ENCODE results near the gene OR5AN1.
"Not testable (repeated sequence)": the region's sequence is repeated elsewhere in the genome, so short reads cannot be mapped to it uniquely, and the experiment has no call there.

OR5AN1 gene

GRCh38 chr11:59358595-59358994 lies at the start of gene OR5AN1:
Gene OR5AN1, plus strand, starts transcription at chr11:59358895. Its CDS starts 5,564 bp downstream, at chr11:59364459.
- no peak for DNase-seq (ENCODE audit: low read depth in 1 of 2, low spot score in 1 of 2)

GRCh38 chr11:59335001-59335400 lies 23.7 kb upstream of the OR5AN1 start:
- DNase-seq (ENCODE audit: low read depth in 1 of 2, low spot score in 1 of 2), result no peak

DNA sequence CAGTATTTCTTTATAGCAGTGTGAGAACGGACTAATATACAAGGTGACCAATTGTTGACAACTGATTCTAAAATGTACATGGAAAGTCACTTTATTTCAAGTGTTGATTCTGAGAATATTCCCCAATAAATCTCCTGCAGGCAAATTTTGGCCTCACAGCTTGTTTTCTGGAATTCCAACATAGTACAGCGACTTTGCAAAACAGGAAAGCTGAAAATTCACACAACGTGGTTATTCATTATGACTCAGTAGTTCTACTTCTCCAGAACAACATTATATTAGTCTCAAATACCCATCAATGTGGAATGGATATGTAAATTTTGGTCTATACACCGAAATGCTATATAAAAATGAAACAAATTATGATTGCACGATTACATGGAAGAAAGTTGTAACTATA lies 22.5 kb upstream of the OR5AN1 start:
- no peak for DNase-seq (ENCODE audit: low read depth in 1 of 2, low spot score in 1 of 2)

DNA sequence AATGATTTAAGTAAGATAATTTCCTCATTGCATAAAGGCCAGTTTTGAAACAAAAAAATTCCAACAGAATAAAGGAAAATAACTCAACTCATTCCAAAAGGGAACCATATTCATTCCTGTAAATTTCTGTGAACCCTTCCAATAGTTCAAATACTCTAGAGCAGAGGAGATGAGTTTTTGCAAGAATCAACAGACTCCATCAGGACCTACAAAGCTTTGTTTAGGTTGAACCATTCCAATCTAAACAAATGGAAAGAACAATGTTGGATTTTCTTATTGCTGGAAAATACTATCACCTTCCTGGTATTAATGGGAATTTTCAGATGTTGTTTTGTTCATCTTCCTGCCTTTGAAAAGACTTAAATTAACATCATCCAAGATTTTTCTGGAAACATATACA lies 21.8 kb upstream of the OR5AN1 start:
- no peak for DNase-seq (ENCODE audit: low read depth in 1 of 2, low spot score in 1 of 2)

DNA sequence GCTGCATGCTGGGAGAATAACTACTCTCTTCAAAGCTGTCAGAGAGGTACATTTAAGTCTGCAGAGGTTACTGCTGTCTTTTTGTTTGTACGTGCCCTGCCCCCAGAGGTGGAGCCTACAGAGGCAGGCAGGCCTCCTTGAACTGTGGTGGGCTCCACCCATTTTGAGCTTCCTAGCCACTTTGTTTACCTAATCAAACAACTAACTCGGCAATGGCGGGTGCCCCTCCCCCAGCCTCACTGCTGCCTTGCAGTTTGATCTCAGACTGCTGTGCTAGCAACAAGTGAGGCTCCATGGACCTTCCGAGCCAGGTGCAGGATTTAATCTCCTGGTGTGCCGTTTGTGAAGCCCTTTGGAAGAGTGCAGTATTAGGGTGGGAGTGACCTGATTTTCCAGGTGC lies 9.0 kb upstream of the OR5AN1 start:
- not testable (repeated sequence) for DNase-seq (ENCODE audit: low read depth in 1 of 2, low spot score in 1 of 2)

- DNase-seq (ENCODE audit: low read depth in 1 of 2, low spot score in 1 of 2), result no peak
These were observed 3.5 kb upstream of the OR5AN1 start for GRCh38 chr11:59355226-59355625.

DNA sequence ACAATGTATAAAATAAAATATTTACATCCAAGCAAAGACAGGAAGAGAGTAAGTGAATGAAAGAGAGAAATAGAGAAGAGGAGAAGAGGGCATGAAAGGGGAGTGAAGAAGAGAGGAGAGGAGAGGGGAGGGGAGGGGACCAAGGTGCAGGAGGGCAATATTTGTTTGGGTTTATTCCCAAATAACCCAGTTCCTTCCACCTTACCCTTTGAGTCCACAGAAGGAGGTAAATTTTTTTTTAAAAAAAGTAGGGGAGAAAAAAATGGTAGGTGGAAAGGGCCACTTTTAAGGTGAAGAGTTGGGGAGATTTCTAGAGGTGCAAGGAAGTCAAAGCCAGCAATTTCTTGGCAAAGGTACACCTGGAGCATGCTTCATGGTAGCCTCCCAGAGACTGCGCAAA lies 2.1 kb upstream of the OR5AN1 start:
- no peak for DNase-seq (ENCODE audit: low read depth in 1 of 2, low spot score in 1 of 2)

GRCh38 chr11:59358020-59358419 lies 675 bp upstream of the OR5AN1 start:
- DNase-seq (ENCODE audit: low read depth in 1 of 2, low spot score in 1 of 2), result no peak

GRCh38 chr11:59365232-59366018 lies 6.7 kb downstream of the OR5AN1 start:
- DNase-seq (ENCODE audit: low read depth in 1 of 2, low spot score in 1 of 2), result no peak

DNA sequence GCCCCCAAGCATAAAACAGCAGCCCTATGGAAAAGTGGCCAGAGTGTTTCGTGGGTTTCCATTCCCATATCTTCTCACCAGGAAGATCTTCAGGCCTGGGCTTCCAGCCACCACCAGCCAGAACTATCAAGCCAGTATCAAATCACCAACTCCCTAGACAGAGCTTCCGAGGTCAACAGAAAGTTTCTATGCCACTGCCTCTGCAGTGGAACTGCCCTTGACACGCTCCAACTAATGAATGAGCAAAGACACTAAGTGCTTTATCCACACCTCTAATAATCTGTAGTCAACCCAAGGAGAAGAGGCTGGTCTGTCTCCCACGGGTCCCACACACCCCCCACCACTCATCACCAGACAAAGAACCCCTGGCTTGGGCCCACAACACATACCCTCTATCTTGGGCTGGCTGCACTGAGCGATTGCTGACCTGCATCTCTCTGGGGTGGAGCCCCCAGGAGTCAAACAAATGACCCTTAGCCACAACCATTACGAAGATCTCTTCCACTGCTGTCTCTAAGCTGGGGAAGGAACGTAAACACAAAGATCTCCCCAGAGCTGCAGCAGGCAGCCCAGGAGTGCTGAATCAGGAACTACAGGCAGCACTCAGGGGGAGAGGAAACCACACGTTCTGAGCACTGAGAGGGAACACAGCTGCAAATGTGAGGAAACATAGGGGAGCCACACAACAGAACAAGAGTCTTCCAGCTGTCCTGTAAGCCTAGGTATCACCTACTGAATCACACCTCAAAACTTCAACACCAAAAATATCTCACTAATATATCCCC lies 9.7 kb downstream of the OR5AN1 start:
- DNase-seq (ENCODE audit: low read depth in 1 of 2, low spot score in 1 of 2), result no peak

GRCh38 chr11:59372324-59372723 lies 13.6 kb downstream of the OR5AN1 start:
- DNase-seq (ENCODE audit: low read depth in 1 of 2, low spot score in 1 of 2), result not testable (repeated sequence)

GRCh38 chr11:59380263-59381059 lies 21.8 kb downstream of the OR5AN1 start:
- no peak for DNase-seq (ENCODE audit: low read depth in 1 of 2, low spot score in 1 of 2)

DNA sequence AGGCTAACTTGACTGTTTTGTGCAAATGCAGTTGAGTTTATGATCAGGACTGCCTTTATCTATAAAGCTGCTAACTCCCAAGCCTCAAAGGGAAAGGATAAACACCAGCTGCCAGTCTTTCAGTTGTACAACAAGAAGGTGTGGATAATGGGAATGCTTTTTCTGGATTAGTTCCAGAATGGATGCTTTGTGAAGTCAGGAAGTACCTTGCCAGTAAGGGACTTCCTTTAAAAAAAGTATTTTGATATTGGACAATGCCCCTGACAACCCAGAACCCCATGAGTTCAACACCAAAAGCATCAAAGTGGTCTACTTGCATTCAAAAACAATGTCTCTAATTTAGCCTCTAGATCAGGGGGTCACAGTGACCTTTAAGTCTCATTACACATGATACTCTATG lies 35.5 kb downstream of the OR5AN1 start:
- DNase-seq (ENCODE audit: low read depth in 1 of 2, low spot score in 1 of 2), result no peak

DNA sequence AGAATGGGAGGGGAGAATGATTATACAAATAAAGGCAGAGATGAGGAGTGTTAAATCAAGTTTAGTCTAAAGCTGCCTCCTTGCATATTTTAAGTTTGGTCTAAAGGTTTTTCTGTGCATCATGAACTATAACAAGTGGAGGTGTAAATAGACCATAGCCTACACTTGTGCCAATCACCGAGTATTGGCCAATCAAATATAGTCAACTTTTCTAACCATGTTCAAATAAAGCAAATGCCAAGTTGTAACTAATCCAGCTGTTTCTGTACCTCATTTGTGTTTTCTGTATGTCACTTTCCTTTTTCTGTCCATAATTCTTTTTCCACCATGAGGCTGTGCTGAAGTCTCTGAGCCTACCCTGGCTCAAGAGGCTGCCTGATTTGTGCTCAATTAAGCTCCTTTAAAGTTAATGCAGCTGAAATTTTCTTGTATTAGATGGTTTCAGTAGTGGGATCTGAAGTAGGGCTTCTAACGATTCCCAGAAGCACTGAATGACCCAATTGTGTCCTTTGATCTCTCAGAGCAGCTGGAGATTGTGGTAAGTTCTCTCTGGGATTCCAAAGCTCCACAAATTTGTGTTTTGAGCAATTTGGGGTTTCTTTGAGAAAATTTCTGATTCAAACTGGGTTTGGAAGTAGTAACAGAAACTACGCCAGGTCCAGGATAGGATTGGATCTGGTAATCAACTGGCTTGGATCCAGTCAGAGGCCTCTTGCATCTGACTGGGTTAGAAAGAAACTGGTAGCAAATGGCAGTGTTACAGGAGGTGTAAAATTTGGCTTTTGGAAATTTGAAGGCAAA lies 42.0 kb downstream of the OR5AN1 start:
- DNase-seq (ENCODE audit: low read depth in 1 of 2, low spot score in 1 of 2), result no peak

GRCh38 chr11:59401262-59401552 lies 42.5 kb downstream of the OR5AN1 start:
- no peak for DNase-seq (ENCODE audit: low read depth in 1 of 2, low spot score in 1 of 2)

- no peak for DNase-seq (ENCODE audit: low read depth in 1 of 2, low spot score in 1 of 2)
These were observed 44.9 kb downstream of the OR5AN1 start for GRCh38 chr11:59403546-59403945.

DNA sequence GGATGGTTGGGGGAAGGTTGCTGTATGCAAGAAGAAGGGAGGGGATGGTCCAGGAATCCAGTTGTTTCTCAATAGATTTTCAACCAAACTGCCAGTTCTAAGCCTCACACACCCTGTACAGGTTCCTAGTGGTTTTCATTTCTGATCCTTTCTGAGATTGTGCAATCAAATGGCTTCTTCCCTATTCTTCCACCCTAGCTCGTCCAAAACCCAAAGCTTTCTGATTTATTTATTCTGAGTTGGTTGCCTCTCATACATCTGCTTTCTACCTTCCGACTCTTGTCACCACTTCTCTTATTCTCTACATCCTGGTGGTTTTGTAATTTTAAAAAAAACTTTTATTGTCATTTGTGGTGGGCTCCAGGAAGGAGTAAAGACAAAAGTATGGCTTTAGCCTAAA lies 55.0 kb downstream of the OR5AN1 start:
- DNase-seq (ENCODE audit: low read depth in 1 of 2, low spot score in 1 of 2), result no peak

GRCh38 chr11:59415111-59415510 lies 56.4 kb downstream of the OR5AN1 start:
- no peak for DNase-seq (ENCODE audit: low read depth in 1 of 2, low spot score in 1 of 2)

GRCh38 chr11:59416613-59417012 lies 57.9 kb downstream of the OR5AN1 start:
- no peak for DNase-seq (ENCODE audit: low read depth in 1 of 2, low spot score in 1 of 2)

DNA sequence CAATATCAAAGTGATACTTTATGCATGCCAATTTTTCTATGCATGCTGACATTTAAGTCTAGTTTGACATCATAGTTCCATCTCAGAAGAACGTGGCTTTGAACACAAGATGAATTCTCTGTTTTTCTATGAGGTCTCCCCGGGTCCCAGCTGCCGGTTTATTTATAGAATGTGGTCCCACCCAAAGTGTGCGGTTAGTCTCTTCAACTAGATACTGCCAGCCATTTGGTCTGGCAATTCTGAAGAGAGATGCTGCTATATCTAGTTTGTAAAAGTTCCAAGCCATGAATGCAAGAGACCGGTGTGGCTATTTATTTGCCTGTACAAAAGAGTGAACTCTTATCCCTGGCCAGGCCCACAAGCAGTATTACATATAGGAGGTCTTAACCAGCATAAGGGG lies 58.3 kb downstream of the OR5AN1 start:
- DNase-seq (ENCODE audit: low read depth in 1 of 2, low spot score in 1 of 2), result no peak

DNA sequence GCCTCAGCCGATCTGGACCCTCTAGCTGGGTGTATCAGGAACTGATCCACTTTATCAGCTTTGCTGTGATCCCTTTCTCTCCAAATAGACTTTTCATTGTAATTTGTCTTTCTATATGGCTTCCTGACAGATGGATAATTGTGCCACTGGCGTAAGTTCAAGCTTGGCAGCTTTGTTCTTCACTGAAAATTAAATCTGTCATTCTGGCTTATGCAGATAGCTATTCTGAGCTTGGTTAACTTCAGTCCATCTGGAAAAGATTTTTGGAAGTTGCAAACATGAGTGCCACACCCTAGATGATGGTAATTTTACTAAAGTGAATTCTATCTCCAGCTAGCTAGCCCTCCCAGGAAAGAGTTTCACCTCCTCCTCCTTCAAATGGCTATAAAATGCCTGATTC lies 59.5 kb downstream of the OR5AN1 start:
- no peak for DNase-seq (ENCODE audit: low read depth in 1 of 2, low spot score in 1 of 2)

All from activated T-helper 1 cell treated with anti-CD3 and anti-CD28 coated beads, Interleukin-2, amount 50 U/mL, for 16 hours (primary cell).